C4-2B (cell line): ENCODE results near the gene SULT2B1.

ENCODE experiments used
- H3K27ac ChIP-seq: fragments of 450-650 bp; 2 replicates; pipeline ENCODE4 v1.5.1; 2017
- ZFX ChIP-seq: fragments of 450-650 bp; IDR thresholded peaks from 2 replicates; pipeline ENCODE4 v1.6.1; 2017
- TF ChIP-seq, protein P1 (sequence below): fragments of 450-650 bp; conservative IDR thresholded peaks from 2 replicates; pipeline ENCODE4 v1.5.1; 2017; ENCODE audit warnings: mild to moderate bottlenecking

The SULT2B1 gene

DNA sequence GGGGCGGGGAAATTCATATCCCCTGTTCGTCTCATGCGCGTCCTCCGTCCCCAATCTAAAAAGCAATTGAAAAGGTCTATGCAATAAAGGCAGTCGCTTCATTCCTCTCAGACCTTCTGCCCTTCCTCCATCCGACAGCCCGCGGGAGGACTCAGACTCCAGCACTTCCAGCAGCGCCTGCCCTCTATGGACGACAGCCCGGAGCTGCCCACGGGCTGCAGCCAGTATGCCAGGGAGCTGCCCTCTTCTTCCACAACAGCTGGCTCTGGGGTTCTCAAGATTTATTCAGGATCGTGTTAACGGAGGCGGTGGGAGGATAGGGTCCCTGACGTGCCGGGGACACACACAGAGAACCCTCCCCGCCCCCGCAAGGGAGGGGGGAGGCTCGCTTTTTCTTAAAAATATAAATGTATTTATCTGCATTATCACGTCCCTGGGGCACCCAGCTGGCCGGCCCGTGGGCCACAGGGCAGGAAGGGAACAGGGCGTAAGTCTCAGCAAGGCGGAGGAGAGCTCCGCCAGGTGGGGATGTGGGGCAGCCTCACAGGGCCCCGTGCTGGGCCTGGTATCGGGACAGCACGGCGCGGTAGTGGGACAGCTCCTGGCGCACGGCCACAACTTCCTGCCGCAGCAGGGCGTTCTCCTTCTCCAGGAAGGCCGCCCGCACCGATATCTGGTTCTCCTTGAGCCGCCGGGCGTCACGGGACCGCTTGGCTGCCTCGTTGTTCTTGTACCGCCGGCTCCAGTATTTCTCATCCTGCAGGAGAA is 78.5 kb downstream of the SULT2B1 start:
- no peak for TF ChIP-seq ZFX
- TF ChIP-seq, protein P1, sequence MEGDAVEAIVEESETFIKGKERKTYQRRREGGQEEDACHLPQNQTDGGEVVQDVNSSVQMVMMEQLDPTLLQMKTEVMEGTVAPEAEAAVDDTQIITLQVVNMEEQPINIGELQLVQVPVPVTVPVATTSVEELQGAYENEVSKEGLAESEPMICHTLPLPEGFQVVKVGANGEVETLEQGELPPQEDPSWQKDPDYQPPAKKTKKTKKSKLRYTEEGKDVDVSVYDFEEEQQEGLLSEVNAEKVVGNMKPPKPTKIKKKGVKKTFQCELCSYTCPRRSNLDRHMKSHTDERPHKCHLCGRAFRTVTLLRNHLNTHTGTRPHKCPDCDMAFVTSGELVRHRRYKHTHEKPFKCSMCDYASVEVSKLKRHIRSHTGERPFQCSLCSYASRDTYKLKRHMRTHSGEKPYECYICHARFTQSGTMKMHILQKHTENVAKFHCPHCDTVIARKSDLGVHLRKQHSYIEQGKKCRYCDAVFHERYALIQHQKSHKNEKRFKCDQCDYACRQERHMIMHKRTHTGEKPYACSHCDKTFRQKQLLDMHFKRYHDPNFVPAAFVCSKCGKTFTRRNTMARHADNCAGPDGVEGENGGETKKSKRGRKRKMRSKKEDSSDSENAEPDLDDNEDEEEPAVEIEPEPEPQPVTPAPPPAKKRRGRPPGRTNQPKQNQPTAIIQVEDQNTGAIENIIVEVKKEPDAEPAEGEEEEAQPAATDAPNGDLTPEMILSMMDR: peak; percentile 45; the same call in 1 of the 2 replicates
- H3K27ac ChIP-seq: peak overlapping the region; percentile 93

DNA sequence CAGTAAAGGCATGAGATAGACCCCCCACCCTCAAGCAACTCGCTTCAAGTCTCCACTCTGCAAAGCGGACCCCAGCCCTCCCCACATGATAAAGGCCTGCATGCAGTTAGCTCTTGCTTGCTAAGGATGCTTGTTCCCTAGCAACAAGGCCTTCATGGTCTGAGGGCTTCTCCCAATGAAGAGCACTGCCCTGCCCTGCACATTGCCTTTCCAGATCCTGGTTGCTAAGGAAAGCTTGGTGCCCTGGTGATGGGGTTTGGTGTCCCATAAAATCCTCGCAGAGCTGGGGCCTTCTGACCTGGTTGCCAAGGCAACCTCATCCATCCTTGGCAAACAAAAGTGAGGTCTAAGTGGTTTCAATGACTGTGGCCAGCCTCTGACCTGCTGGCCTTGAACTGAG is 79.3 kb downstream of the SULT2B1 start:
- H3K27ac ChIP-seq: peak overlapping the region; percentile 93
- TF ChIP-seq, protein P1: no peak
- no peak for TF ChIP-seq ZFX

DNA sequence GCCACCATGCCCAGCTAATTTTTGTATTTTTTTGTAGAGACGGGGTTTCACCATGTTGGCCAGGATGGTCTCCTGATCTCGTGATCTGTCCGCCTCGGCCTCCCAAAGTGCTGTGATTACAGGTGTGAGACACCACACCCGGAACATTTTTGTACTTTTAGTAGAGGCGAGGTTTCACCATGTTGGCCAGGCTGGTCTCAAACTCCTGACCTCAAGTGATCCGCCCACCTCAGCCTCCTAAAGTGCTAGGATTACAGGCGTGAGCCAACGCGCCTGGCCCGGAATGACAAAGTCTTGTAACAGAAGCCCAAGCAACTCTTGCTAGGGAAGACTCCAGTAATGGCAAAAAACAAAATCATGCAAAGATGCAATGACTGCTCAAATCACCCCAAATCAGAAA is 80.3 kb downstream of the SULT2B1 start:
- H3K27ac ChIP-seq: peak overlapping the region; percentile 92

DNA sequence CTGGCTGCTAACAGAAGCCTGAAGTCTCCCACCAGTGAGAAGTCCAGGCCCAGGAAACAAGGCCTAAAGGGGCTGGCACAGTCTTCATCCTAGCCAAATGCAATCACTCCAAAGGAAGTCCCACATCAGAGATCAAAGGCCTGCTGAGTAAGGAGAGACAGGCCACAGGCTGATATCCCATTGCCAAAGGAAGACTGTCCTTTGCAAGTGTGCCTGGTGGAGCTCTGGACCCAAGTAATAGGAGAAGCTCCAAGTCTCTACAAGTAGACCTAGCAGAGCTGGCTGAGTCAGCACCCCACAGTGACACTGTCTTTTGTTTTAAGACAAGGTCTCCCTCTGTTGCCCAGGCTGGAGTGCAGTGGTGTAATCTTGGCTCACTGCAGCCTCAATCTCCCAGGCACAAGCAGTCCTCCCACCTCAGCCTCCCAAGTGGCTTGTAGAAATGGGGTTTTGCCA is 80.7 kb downstream of the SULT2B1 start:
- H3K27ac ChIP-seq: peak overlapping the region; percentile 92
- TF ChIP-seq, protein P1: no peak
- TF ChIP-seq ZFX: no peak

DNA sequence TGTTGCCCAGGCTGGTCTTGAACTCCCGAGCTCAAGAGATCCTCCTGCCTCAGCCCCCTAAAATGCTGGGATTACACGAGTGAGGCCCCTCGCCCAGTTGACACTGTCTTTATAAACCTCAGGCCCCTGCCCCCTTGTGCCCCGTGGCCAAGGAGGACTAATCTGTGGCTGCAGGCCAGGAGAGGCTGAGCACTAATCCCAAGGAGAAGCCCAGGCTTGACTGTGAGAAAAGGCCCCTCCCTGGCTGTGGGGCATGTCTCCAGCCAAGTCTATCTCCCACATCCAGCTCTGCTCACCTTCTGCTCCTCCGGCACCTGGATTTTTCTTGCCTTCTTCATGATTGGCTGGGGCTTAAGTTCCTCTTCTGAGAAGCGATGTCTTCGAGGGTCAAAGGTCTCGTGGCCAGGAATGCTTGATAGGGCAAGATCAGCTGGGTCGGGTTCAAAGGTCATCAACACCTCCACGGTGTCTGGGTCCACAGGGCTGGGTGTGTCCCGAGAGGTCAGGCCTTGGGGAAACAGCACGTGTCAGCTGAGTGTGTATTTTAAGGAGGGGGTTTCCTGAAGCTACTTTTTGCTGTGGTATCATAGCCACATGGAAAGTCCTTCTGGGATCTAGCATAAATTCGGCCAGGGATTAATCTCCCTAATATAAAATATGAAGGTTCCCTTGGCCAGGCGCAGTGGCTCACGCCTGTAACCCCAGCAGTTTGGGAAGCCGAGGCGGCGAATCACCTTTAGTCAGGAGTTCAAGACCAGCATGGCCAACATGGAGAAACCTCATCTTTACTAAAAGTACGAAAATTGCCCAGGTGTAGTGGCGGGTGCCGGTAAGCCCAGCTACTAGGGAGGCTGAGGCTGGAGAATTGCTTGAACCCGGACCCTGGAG is 81.4 kb downstream of the SULT2B1 start:
- TF ChIP-seq, protein P1: no peak
- no peak for TF ChIP-seq ZFX
- peak overlapping the region; percentile 92 for H3K27ac ChIP-seq

DNA sequence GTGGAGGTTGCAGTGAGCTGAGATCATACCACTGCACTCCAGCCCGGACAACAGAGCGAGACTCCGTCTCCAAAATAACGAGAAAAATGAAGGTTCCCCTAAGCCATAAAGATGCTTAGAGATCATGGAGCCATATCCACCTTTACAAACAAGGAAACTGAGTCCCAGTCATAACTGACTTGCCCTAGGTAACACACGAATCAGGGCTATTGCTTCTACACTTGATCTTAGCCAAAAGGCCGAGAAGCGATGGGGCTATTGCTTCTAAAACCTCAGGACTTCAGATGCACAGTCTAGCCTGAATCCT is 82.0 kb downstream of the SULT2B1 start:
- H3K27ac ChIP-seq: peak overlapping the region; percentile 92
- TF ChIP-seq, protein P1: no peak
- no peak for TF ChIP-seq ZFX

DNA sequence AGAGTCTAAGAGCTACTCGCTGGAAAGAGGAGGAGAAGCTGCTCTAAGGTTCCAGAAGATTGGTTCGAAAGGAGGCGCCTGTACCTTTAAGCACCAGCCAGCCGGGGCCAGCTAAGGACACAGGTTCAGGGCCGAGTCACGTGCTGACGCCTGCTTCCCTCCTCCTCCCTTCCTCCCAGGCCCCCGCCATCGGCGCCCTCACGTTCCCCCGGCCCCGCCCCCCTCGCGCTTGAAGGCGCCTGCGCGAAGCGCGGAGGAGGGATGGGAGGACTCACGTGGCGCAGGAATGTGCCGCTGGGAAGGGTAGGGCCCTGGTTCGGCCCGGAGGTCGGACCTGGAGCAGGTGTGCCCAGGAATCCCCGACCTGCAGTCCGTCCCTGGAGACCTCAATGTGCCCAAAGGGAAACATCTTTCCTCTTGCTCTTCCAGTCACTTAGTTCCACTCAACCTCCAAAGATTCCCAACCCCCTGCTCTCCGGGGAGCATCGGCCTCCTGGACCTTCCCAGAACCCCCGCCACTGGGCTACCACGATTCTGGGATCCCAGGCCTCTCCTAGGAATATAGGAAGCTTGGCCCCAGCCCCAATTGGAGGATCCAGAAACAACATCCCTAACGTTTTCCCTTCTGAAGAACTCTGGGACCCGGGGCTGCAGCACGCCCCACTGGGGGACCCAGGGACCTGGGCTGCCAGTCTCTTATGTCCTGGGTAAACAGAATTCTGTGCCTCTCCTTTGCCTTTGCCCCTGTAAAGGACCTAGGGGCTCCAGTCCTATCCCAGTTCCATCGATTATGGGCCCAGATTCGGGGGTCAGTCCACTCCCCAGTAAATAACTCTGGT is 82.7 kb downstream of the SULT2B1 start:
- peak overlapping the region; percentile 92 for H3K27ac ChIP-seq
- TF ChIP-seq, protein P1: no peak
- TF ChIP-seq ZFX: no peak
